GM12873 (cell line): Measurements from ENCODE around the gene SLC16A1.

Experiments
- TF ChIP-seq, protein P1 (sequence below): IDR thresholded peaks from 2 replicates; pipeline ENCODE4 v1.5.1; 2012; ENCODE audit warnings: low read depth, mild to moderate bottlenecking, moderate library complexity, low read length, control low read depth; ENCODE audit not compliant: insufficient read depth; ENCODE audit errors: missing control alignments

Gene SLC16A1

GRCh38 chr1:112929979-112930378 lies 26.0 kb downstream of the SLC16A1 start:
- TF ChIP-seq, protein P1, sequence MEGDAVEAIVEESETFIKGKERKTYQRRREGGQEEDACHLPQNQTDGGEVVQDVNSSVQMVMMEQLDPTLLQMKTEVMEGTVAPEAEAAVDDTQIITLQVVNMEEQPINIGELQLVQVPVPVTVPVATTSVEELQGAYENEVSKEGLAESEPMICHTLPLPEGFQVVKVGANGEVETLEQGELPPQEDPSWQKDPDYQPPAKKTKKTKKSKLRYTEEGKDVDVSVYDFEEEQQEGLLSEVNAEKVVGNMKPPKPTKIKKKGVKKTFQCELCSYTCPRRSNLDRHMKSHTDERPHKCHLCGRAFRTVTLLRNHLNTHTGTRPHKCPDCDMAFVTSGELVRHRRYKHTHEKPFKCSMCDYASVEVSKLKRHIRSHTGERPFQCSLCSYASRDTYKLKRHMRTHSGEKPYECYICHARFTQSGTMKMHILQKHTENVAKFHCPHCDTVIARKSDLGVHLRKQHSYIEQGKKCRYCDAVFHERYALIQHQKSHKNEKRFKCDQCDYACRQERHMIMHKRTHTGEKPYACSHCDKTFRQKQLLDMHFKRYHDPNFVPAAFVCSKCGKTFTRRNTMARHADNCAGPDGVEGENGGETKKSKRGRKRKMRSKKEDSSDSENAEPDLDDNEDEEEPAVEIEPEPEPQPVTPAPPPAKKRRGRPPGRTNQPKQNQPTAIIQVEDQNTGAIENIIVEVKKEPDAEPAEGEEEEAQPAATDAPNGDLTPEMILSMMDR: no peak

GRCh38 chr1:112927462-112927990 lies 28.5 kb downstream of the SLC16A1 start:
- TF ChIP-seq, protein P1: no peak

GRCh38 chr1:112926858-112927257 lies 29.1 kb downstream of the SLC16A1 start:
- TF ChIP-seq, protein P1: no peak

GRCh38 chr1:112925015-112925414 lies 31.0 kb downstream of the SLC16A1 start:
- TF ChIP-seq, protein P1: no peak

GRCh38 chr1:112923959-112924349 lies 32.0 kb downstream of the SLC16A1 start:
- TF ChIP-seq, protein P1: peak; percentile 5

DNA sequence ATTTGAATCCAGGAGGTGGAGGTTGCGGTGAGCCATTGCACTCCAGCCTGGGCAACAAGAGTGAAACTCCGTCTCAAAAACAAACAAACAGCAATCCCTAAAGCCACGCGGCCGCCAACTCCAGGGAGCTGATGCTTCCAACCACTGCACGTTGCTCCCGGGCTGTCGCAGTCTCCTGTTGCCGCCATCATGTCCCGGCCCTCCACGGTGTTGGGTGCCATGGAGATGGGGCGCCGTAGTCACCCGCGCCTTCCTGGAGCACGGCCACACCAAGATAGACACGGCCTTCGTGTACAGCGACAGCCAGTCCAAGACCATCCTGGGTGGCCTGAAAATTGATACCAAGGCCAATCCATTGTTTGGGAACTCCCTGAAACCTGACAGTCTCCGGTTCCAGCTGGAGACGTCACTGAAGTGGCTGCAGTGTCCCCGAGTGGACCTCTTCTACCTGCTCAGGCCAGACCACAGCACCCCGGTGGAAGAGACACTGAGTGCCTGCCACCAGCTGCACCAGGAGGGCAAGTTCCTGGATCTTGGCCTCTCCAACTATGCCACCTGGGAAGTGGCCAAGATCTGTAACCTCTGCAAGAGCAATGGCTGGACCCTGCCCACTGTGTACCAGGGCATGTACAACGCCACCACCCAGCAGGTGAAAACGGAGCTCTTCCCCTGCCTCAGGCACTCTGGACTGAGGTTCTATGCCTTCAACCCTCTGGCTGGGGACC lies 32.6 kb downstream of the SLC16A1 start:
- TF ChIP-seq, protein P1: no peak

- TF ChIP-seq, protein P1: no peak
These were observed 44.3 kb downstream of the SLC16A1 start for GRCh38 chr1:112911506-112912220.
